ENCODE measurements around the gene PCBP3. TPM values are rescaled to one million over a fixed set of nuclear protein-coding genes. Genes with fewer than 3 reads are reported as not detected.

The PCBP3 gene
- total and polyA plus RNA-seq, 2 of the 13 experiments (the other 11 are each of a cell fraction or from before 2014, with no cell fraction given), result not detected

DNA sequence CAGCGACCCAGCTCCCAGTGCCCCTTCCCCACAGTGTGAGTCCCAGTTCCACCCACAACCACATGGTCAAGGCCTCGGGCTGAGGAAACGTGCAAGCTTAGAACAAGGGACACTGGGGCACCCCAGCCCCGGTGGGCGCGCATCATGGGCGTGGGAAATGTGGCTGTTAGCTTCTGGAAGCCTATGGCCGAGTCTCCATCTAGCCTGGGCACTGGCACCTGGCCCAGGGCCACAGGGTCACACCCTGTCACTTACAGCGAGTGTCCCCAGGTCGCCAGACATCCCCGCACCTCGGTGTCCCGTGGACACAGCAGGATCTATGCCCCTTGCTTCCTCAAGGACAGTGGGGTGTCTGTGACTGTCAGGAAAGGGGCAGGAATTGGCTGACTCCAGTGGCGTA lies 301.1 kb downstream of the PCBP3 start:
- no peak for ATAC-seq
- no peak overlapping the region for H2AFZ ChIP-seq (ENCODE audit: low read length)
- no peak overlapping the region for H3K27ac ChIP-seq (ENCODE audit: extremely low read length, insufficient read depth, low read length)
- intact Hi-C loops (cut with micrococcal nuclease; ENCODE audit: unreplicated experiment), result no loop called here
- no peak overlapping the region for H3K4me3 ChIP-seq (replicated peaks in 1 of 3; ENCODE audit: insufficient read depth in 1 of 3, low read depth in 2 of 3, low read length in 3 of 3)
- BruUV-seq (replicated peaks), result no TSS peak
- WGBS (ENCODE audit: low lambda C conversion rate), result 38% methylated on average over 7 of the region's 14 CpGs
- no peaks in the 10 kb centered on the region for H4K20me1 ChIP-seq (ENCODE audit: insufficient read depth, low read length)
- ChIA-PET POLR2A (no interaction called here), CTCF (ENCODE audit: low intra/inter-chr PET ratio, low total read pairs) (no interaction called here)
- in situ Hi-C loops (cut with HindIII; ENCODE audit: extremely low pct_ligation_motif_present, low pct_unique_long_range_greater_than_20kb), result no loop called here
- TF ChIP-seq ZNF652 (CRISPR knock-in tag; IDR thresholded peaks at IDR 0.05; ENCODE audit: borderline replicate concordance, low read depth) (no peak), BRD4 (CRISPR knock-in tag; IDR thresholded peaks at IDR 0.05) (no peak), ZNF24 (IDR thresholded peaks at IDR 0.05) (no peak), ZMAT3 (CRISPR knock-in tag; conservative IDR thresholded peaks at IDR 0.05) (no peak), HNRNPK (IDR thresholded peaks at IDR 0.05; ENCODE audit: low read depth, low read length, poor library complexity, severe bottlenecking) (no peak), SRSF1 (optimal IDR thresholded peaks at IDR 0.05; ENCODE audit: low read depth, low read length) (no peak)
- TF ChIP-seq, protein P1, sequence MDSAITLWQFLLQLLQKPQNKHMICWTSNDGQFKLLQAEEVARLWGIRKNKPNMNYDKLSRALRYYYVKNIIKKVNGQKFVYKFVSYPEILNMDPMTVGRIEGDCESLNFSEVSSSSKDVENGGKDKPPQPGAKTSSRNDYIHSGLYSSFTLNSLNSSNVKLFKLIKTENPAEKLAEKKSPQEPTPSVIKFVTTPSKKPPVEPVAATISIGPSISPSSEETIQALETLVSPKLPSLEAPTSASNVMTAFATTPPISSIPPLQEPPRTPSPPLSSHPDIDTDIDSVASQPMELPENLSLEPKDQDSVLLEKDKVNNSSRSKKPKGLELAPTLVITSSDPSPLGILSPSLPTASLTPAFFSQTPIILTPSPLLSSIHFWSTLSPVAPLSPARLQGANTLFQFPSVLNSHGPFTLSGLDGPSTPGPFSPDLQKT (CRISPR knock-in tag; IDR thresholded peaks at IDR 0.05; ENCODE audit: borderline replicate concordance), result no peak
- no peak for FAIRE-seq
- no peaks in the 10 kb centered on the region for H3K36me3 ChIP-seq (replicated peaks in 1 of 2; ENCODE audit: control insufficient read depth in 1 of 2, insufficient read depth in 2 of 2, low read length in 2 of 2)
- no peak overlapping the region for H3K4me2 ChIP-seq (ENCODE audit: low read depth, low read length)
- no peak for DNase-seq (ENCODE audit: low spot score)
- no peak overlapping the region for H3K9ac ChIP-seq (ENCODE audit: insufficient read depth, low read depth, low read length)
- no peaks in the 10 kb centered on the region for H3K79me2 ChIP-seq (ENCODE audit: insufficient read depth, low read length)
- no peaks in the 10 kb centered on the region for H3K9me3 ChIP-seq (ENCODE audit: low read length)
- no peaks in the 10 kb centered on the region for H3K4me1 ChIP-seq (ENCODE audit: insufficient read depth, low read length)
- H3K27me3 ChIP-seq (ENCODE audit: control insufficient read depth in 1 of 2, insufficient read depth in 2 of 2, low read length in 2 of 2), result peaks cover 7 to 57% of the 10 kb centered on the region in 2 experiments; a peak in 3 of 5 replicates

All from HepG2 (cell line).